CD14-positive monocyte (primary cell): Measurements from ENCODE around the gene ZNF800. TPM values are rescaled to one million over a fixed set of nuclear protein-coding genes. Genes with fewer than 3 reads are reported as not detected.

Source experiments
- DNase-seq, 3 donors: peaks; one replicate each; pipeline ENCODE4 v3.0.0-alpha.2; 2011 to 2022
- H2AFZ ChIP-seq: 2 replicates; pipeline ENCODE4 v1.6.0; 2012; ENCODE audit warnings: mild to moderate bottlenecking, low read depth, low read length, inconsistent platforms; ENCODE audit not compliant: insufficient read depth, poor library complexity, severe bottlenecking
- H3K27ac ChIP-seq, 2 donors: 1 replicate in 1 of 2; 2 replicates in 1 of 2; pipeline ENCODE4 v1.5.1; 2012 to 2013; ENCODE audit warnings: low read length in 2 of 2, control low read depth in 1 of 2, inconsistent platforms in 1 of 2, low read depth in 1 of 2, mild to moderate bottlenecking in 1 of 2
- H3K27me3 ChIP-seq, 2 donors: one replicate each; pipeline versions ENCODE4 v1.6.0 to v1.6.1; 2011 to 2013; ENCODE audit warnings: low read length in 2 of 2; ENCODE audit not compliant: control insufficient read depth in 2 of 2, insufficient read depth in 2 of 2
- H3K36me3 ChIP-seq, 2 donors: replicated peaks in 1 of 2; 1 replicate in 1 of 2; 2 replicates in 1 of 2; pipeline versions ENCODE4 v1.5.1 to v1.6.1; 2012 to 2013; ENCODE audit warnings: low read length in 2 of 2, control low read depth in 1 of 2, inconsistent platforms in 1 of 2, mild to moderate bottlenecking in 1 of 2; ENCODE audit not compliant: insufficient read depth in 2 of 2, control insufficient read depth in 1 of 2
- H3K4me1 ChIP-seq, 2 donors: 1 replicate in 1 of 2; 2 replicates in 1 of 2; pipeline versions ENCODE4 v1.5.1 to v1.6.1; 2012 to 2013; ENCODE audit warnings: low read length in 2 of 2, control low read depth in 1 of 2, inconsistent platforms in 1 of 2, mild to moderate bottlenecking in 1 of 2, moderate library complexity in 1 of 2; ENCODE audit not compliant: insufficient read depth in 2 of 2, control insufficient read depth in 1 of 2
- H3K4me2 ChIP-seq: replicated peaks from 2 replicates; pipeline ENCODE3; 2012; ENCODE audit warnings: low read length, moderate library complexity, mild to moderate bottlenecking; ENCODE audit not compliant: poor library complexity, severe bottlenecking; ENCODE audit errors: extremely low read depth
- H3K4me3 ChIP-seq, 3 experiments: fragments of 200-600 bp in 1 of 3; sonication (generic) in 1 of 3; replicated peaks in 1 of 3; 1 replicate in 2 of 3; 2 replicates in 1 of 3; pipeline ENCODE4 v1.5.1; 2011 to 2013; ENCODE audit warnings: low read length in 3 of 3, mild to moderate bottlenecking in 3 of 3, control low read depth in 2 of 3, low read depth in 2 of 3, inconsistent platforms in 1 of 3, moderate library complexity in 1 of 3
- H3K79me2 ChIP-seq: 2 replicates; pipeline ENCODE4 v1.6.0; 2012; ENCODE audit warnings: mild to moderate bottlenecking, control low read depth, inconsistent platforms, low read length, moderate library complexity; ENCODE audit not compliant: insufficient read depth
- H3K9ac ChIP-seq: 2 replicates; pipeline ENCODE4 v1.6.0; 2017; ENCODE audit warnings: low read length, mild to moderate bottlenecking; ENCODE audit not compliant: insufficient read depth, poor library complexity, severe bottlenecking
- H3K9me3 ChIP-seq, 2 donors: replicated peaks in 1 of 2; 1 replicate in 1 of 2; 2 replicates in 1 of 2; pipeline versions ENCODE4 v1.5.1 to v1.6.1; 2012 to 2013; ENCODE audit warnings: low read length in 2 of 2, control low read depth in 1 of 2; ENCODE audit not compliant: control insufficient read depth in 1 of 2, insufficient read depth in 1 of 2
- H4K20me1 ChIP-seq: 2 replicates; pipeline ENCODE4 v1.6.0; 2012; ENCODE audit warnings: mild to moderate bottlenecking, low read length, control low read depth, moderate library complexity; ENCODE audit not compliant: insufficient read depth
- H3K27ac Mint-ChIP-seq, 7 donors: one replicate each; pipeline ENCODE4 v1.8.0; 2020; ENCODE audit warnings: mild to moderate bottlenecking in 7 of 7, mixed read lengths in 7 of 7, moderate library complexity in 6 of 7, inconsistent platforms in 2 of 7
- H3K27me3 Mint-ChIP-seq, 3 donors: one replicate each; pipeline ENCODE4 v1.8.0; 2021 to 2022; ENCODE audit warnings: low read depth in 3 of 3, mild to moderate bottlenecking in 3 of 3, mixed read lengths in 3 of 3, moderate library complexity in 3 of 3, inconsistent platforms in 1 of 3
- H3K36me3 Mint-ChIP-seq, 2 donors: one replicate each; pipeline ENCODE4 v1.8.0; 2020; ENCODE audit warnings: mixed read lengths in 2 of 2, inconsistent platforms in 1 of 2, mild to moderate bottlenecking in 1 of 2
- H3K4me1 Mint-ChIP-seq: one replicate; pipeline ENCODE4 v1.8.0; 2020; ENCODE audit warnings: mild to moderate bottlenecking, mixed read lengths
- H3K4me3 Mint-ChIP-seq, 2 donors: one replicate each; pipeline ENCODE4 v1.8.0; 2020; ENCODE audit warnings: mild to moderate bottlenecking in 2 of 2, mixed read lengths in 2 of 2, moderate library complexity in 1 of 2
- H3K9me3 Mint-ChIP-seq, 7 donors: one replicate each; pipeline ENCODE4 v1.8.0; 2020 to 2022; ENCODE audit warnings: mixed read lengths in 7 of 7, mild to moderate bottlenecking in 6 of 7, moderate library complexity in 6 of 7, inconsistent platforms in 2 of 7
- WGBS: methylation state at CpG from one replicate; pipeline ENCODE4 v1.1.5; 2013; ENCODE audit warnings: missing lambda C conversion rate; ENCODE audit not compliant: insufficient coverage; 5-methylcytosine and 5-hydroxymethylcytosine counted together
- intact Hi-C, 2 donors: fragments of 100-400 bp; cut with micrococcal nuclease; formaldehyde crosslinking; loops; one replicate each; pipeline versions ENCODE4 v1.15.0 to v1.15.1; 2023
- polyA plus RNA-seq, 3 donors: library from polyadenylated mRNA; depleted of rRNA in 1 of 3; unstranded in 2 of 3; stranded (reverse) in 1 of 3; fragments of 300-500 nt in 2 of 3; fragments of >200 nt in 1 of 3; fragmentation: Illumina TruSeq in 2 of 3; gene quantifications; 1 replicate in 2 of 3; 2 replicates in 1 of 3; pipeline ENCODE4 v1.2.3, GENCODE V29; 2012 to 2021
- TF ChIP-seq, protein P1 (sequence below): fragments of 200-600 bp; IDR thresholded peaks from one replicate; pipeline ENCODE4 v1.8.0; 2022; ENCODE audit warnings: antibody characterized with exemption, mild to moderate bottlenecking

The ZNF800 gene
- polyA plus RNA-seq, 3 donors = 11.8 to 19.6 (median 16.2) TPM

DNA sequence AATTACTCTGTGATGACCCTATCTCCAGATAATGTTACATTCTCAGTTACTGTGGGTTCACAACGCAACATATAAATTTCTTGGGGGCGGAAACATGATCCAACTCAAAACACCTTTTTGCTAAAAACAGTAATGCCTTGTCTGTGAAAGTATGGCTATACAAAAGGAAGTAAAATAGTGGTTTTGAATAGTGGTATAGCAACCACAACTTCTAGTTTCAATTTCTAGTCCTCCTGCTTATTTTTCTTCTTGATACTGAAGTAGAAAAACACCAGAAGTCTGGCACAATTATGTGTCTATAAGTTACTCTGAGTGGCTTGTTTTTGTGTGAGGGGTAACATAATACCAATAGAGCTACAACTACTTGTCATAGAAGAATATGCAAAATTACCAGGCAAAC is 21.5 kb upstream of the ZNF800 start:
- no peak overlapping the region for H3K27ac ChIP-seq
- H3K36me3 ChIP-seq = no peaks in the 10 kb centered on the region
- H3K9me3 Mint-ChIP-seq = peaks cover 0 to 9% (median 4%) of the 10 kb centered on the region in 7 donors
- DNase-seq = peak in 1 of 3 donors; percentile 19
- no peaks in the 10 kb centered on the region for H3K79me2 ChIP-seq
- TF ChIP-seq, protein P1, sequence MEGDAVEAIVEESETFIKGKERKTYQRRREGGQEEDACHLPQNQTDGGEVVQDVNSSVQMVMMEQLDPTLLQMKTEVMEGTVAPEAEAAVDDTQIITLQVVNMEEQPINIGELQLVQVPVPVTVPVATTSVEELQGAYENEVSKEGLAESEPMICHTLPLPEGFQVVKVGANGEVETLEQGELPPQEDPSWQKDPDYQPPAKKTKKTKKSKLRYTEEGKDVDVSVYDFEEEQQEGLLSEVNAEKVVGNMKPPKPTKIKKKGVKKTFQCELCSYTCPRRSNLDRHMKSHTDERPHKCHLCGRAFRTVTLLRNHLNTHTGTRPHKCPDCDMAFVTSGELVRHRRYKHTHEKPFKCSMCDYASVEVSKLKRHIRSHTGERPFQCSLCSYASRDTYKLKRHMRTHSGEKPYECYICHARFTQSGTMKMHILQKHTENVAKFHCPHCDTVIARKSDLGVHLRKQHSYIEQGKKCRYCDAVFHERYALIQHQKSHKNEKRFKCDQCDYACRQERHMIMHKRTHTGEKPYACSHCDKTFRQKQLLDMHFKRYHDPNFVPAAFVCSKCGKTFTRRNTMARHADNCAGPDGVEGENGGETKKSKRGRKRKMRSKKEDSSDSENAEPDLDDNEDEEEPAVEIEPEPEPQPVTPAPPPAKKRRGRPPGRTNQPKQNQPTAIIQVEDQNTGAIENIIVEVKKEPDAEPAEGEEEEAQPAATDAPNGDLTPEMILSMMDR = no peak
- peaks cover 0 to 4% of the 10 kb centered on the region in 2 donors for H3K36me3 Mint-ChIP-seq
- H2AFZ ChIP-seq = no peak overlapping the region
- peak overlapping the region in 1 of 2 donors; percentile 66 for H3K4me3 Mint-ChIP-seq
- H3K9me3 ChIP-seq = no peaks in the 10 kb centered on the region
- no peak overlapping the region for H3K9ac ChIP-seq
- H3K4me1 ChIP-seq = peaks cover 18 to 21% of the 10 kb centered on the region in 2 donors
- peaks cover 34% of the 10 kb centered on the region for H3K4me1 Mint-ChIP-seq
- peaks cover 55 to 71% of the 10 kb centered on the region in 2 donors for H3K27me3 ChIP-seq
- H3K27me3 Mint-ChIP-seq = peaks cover 41 to 72% (median 55%) of the 10 kb centered on the region in 3 donors
- no peak overlapping the region for H3K4me3 ChIP-seq
- intact Hi-C loops = no loop called here
- peak overlapping the region; percentile 12 for H3K4me2 ChIP-seq
- H4K20me1 ChIP-seq = no peaks in the 10 kb centered on the region
- WGBS = no CpG with 5 or more reads among the region's 2 CpGs
- H3K27ac Mint-ChIP-seq = peak overlapping the region in 3 of 7 donors; percentile 39 to 75 (median 64)

DNA sequence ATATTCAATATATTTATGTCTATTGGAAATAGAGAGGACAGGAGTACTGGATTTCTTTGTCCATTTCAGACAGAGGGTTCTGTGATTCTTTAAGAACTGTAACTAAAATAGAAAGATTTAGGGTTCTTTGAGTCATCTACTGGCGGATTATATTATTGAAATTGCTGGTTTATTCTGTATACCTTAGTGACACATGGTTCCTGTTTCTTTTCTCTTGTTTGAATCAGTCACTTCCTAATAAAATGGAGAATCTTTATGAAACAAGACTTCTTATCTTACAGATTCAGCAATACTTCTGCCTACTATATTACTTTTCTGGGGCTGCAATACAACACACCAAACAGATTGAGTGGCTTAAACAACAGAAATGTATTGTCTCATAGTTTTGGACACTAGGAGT is 20.8 kb upstream of the ZNF800 start:
- Mint-ChIP-seq H3K4me3 (no peak overlapping the region), H3K27ac (peak overlapping the region in 3 of 7 donors; percentile 39 to 75 (median 64)), H3K36me3 (peaks cover 0 to 1% of the 10 kb centered on the region in 2 donors), H3K27me3 (peaks cover 41 to 69% (median 49%) of the 10 kb centered on the region in 3 donors), H3K9me3 (peaks cover 0 to 8% (median 2%) of the 10 kb centered on the region in 7 donors), H3K4me1 (peaks cover 34% of the 10 kb centered on the region)
- Histone ChIP-seq H2AFZ (no peak overlapping the region), H3K4me2 (peak overlapping the region; percentile 12), H3K27ac (no peak overlapping the region), H3K9me3 (no peaks in the 10 kb centered on the region), H3K79me2 (no peaks in the 10 kb centered on the region), H3K9ac (no peak overlapping the region), H3K4me1 (peaks cover 18 to 21% of the 10 kb centered on the region in 2 donors), H3K27me3 (peaks cover 53 to 70% of the 10 kb centered on the region in 2 donors), H3K4me3 (no peak overlapping the region), H4K20me1 (no peaks in the 10 kb centered on the region), H3K36me3 (no peaks in the 10 kb centered on the region)
- no CpG with 5 or more reads among the region's 1 CpG for WGBS
- intact Hi-C loops = no loop called here
- DNase-seq = peak in 2 of 3 donors; percentile 19 to 33
- TF ChIP-seq, protein P1 = peak; percentile 21
